GM12875 (cell line): Measurements from ENCODE around the gene BICRA.

Experiments
- H3K4me3 ChIP-seq: one replicate; pipeline ENCODE4 v1.5.1; 2011; ENCODE audit warnings: low read depth, low read length, control low read depth
- CTCF ChIP-seq: IDR thresholded peaks from 2 replicates; pipeline ENCODE4 v1.5.1; 2011; ENCODE audit warnings: low read depth, mild to moderate bottlenecking, control low read depth, inconsistent platforms, low read length, moderate library complexity, borderline replicate concordance; ENCODE audit not compliant: insufficient read depth

BICRA gene

GRCh38 chr19:47653856-47654255 is 44.9 kb downstream of the BICRA start:
- TF ChIP-seq CTCF = no peak
- H3K4me3 ChIP-seq = no peak overlapping the region

- no peak for TF ChIP-seq CTCF
- no peak overlapping the region for H3K4me3 ChIP-seq
Observed at GRCh38 chr19:47657719-47658118, 48.8 kb downstream of the BICRA start.

GRCh38 chr19:47658431-47659348 is 49.8 kb downstream of the BICRA start:
- no peak overlapping the region for H3K4me3 ChIP-seq
- TF ChIP-seq CTCF = no peak

GRCh38 chr19:47660435-47660832 is 51.5 kb downstream of the BICRA start:
- no peak for TF ChIP-seq CTCF
- H3K4me3 ChIP-seq = no peak overlapping the region

GRCh38 chr19:47661161-47661560 is 52.2 kb downstream of the BICRA start:
- no peak for TF ChIP-seq CTCF
- H3K4me3 ChIP-seq = no peak overlapping the region

- no peak overlapping the region for H3K4me3 ChIP-seq
- TF ChIP-seq CTCF = no peak
Observed at GRCh38 chr19:47661611-47662010, 52.7 kb downstream of the BICRA start.

- H3K4me3 ChIP-seq = no peak overlapping the region
- no peak for TF ChIP-seq CTCF
Observed at GRCh38 chr19:47663435-47663910, 54.5 kb downstream of the BICRA start.
